Left ventricle myocardium inferior (tissue), 1 donor: ENCODE data around the gene SYNPR. TPM values are rescaled to one million over a fixed set of nuclear protein-coding genes. Genes with fewer than 3 reads are reported as not detected.
"Not testable (repeated sequence)": the region's sequence is repeated elsewhere in the genome, so short reads cannot be mapped to it uniquely, and the experiment has no call there.

Source experiments
- DNase-seq: peaks from one replicate; pipeline ENCODE4 v3.0.0-alpha.2; 2020
- H3K27ac ChIP-seq: fragments of 200-600 bp; replicated peaks from 2 replicates; pipeline ENCODE4 v1.8.0; 2021
- H3K27me3 ChIP-seq: fragments of 200-600 bp; 2 replicates; pipeline ENCODE4 v1.8.0; 2021; ENCODE audit warnings: low read depth
- H3K36me3 ChIP-seq: fragments of 200-600 bp; 2 replicates; pipeline ENCODE4 v1.8.0; 2021
- H3K4me1 ChIP-seq: fragments of 200-600 bp; 2 replicates; pipeline ENCODE4 v1.8.0; 2021
- H3K4me3 ChIP-seq: fragments of 200-600 bp; 2 replicates; pipeline ENCODE4 v1.8.0; 2021; ENCODE audit warnings: mild to moderate bottlenecking, moderate library complexity
- H3K9me3 ChIP-seq: fragments of 200-600 bp; replicated peaks from 2 replicates; pipeline ENCODE4 v1.8.0; 2021
- intact Hi-C: fragments of 100-400 bp; cut with micrococcal nuclease; formaldehyde crosslinking; loops from one replicate; pipeline ENCODE4 v1.11.0; 2022
- total RNA-seq: library from RNA; stranded (reverse); fragmentation: NEBNext Ultra II Directional; extraction: Animal tissue kit (Norgen Biotek cat#: 25700); gene quantifications from one replicate; pipeline ENCODE4 v1.2.1, GENCODE V29; 2021
- TF ChIP-seq, protein P1 (sequence below): fragments of 200-600 bp; IDR thresholded peaks from 2 replicates; pipeline ENCODE4 v1.8.0; 2021; ENCODE audit warnings: antibody characterized with exemption, mild to moderate bottlenecking, borderline replicate concordance
- donor health status: DM: no; HTN: yes; CAD: no; lungs with severe emphysema.

SYNPR gene
- total RNA-seq, 1 donor from 2014 or later, result 0.93 TPM

DNA sequence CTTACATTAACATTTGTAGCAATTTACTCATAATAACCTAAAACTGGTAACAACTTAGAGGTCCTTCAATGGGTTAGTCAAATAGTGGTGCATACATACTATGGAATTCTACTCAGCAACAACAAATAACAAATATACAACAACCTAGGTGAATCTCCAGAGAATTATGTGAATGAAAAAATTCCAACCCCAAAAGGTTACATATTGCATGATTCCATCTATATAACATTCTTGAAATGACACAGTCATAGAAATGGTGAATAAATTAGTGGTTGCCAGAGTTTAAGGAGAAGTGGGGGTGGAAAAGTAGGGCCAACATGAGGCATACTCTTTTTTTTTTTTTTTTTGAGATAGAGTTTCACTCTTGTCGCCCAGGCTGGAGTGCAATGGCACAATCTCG lies 361.7 kb downstream of the SYNPR start:
- no peaks in the 10 kb centered on the region for H3K4me1 ChIP-seq
- DNase-seq, result no peak
- no peaks in the 10 kb centered on the region for H3K36me3 ChIP-seq
- H3K27ac ChIP-seq, result no peak overlapping the region
- H3K27me3 ChIP-seq, result peaks cover 13% of the 10 kb centered on the region
- H3K4me3 ChIP-seq, result no peak overlapping the region
- peaks cover 12% of the 10 kb centered on the region for H3K9me3 ChIP-seq
- TF ChIP-seq, protein P1, sequence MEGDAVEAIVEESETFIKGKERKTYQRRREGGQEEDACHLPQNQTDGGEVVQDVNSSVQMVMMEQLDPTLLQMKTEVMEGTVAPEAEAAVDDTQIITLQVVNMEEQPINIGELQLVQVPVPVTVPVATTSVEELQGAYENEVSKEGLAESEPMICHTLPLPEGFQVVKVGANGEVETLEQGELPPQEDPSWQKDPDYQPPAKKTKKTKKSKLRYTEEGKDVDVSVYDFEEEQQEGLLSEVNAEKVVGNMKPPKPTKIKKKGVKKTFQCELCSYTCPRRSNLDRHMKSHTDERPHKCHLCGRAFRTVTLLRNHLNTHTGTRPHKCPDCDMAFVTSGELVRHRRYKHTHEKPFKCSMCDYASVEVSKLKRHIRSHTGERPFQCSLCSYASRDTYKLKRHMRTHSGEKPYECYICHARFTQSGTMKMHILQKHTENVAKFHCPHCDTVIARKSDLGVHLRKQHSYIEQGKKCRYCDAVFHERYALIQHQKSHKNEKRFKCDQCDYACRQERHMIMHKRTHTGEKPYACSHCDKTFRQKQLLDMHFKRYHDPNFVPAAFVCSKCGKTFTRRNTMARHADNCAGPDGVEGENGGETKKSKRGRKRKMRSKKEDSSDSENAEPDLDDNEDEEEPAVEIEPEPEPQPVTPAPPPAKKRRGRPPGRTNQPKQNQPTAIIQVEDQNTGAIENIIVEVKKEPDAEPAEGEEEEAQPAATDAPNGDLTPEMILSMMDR, result no peak
- intact Hi-C loops, result no loop called here

DNA sequence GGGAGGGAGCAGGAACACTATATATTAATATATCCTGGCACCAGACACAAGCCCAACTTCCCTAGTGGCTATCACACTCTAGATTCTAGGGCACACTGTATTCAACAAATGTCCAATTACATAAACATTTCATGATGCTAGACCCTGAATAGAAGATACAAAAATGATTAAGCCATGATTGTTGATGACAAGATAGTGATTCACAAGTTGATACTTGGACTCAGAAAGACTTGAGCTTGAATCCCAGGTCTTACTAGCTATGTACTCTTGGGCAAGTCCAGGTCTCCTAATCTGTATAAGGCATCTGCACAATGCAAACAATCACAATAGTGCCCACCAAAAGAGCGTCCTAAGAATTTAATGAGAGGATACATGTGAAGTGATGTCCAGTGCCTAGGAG lies 364.4 kb downstream of the SYNPR start:
- intact Hi-C loops, result no loop called here
- Histone ChIP-seq H3K9me3 (no peaks in the 10 kb centered on the region), H3K27ac (no peak overlapping the region), H3K4me3 (no peak overlapping the region), H3K4me1 (no peaks in the 10 kb centered on the region), H3K27me3 (peaks cover 13% of the 10 kb centered on the region), H3K36me3 (no peaks in the 10 kb centered on the region)
- TF ChIP-seq, protein P1, result no peak
- DNase-seq, result no peak

DNA sequence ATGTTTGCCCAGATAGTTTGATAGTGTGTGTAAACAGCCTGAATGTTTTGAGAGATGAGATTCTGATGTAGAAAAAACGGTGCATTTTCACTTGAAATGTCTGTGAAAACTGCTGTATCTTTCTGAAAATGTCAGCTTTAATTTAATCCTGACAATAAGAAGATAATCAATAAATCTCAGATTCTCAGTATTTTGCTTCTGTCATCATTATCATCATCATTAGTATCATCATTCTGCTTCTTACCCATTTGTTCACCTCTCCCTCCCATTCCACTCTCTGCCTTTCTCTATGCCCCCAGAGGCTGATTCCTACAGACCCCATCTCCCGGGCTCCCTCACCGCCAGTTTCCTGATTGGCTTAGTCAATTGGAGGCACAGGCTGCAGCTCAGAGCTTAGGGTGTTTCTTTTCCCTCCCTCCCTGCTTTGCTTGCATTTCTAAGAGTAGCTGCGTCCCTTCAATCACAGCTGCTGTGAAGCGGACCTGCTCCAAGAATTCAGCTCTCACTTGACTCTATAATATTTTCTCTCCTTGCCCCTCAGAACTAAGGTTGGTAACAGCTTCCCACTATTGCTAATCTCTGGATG lies 366.2 kb downstream of the SYNPR start:
- TF ChIP-seq, protein P1, result no peak
- no peaks in the 10 kb centered on the region for H3K9me3 ChIP-seq
- H3K36me3 ChIP-seq, result no peaks in the 10 kb centered on the region
- intact Hi-C loops, result no loop called here
- no peak overlapping the region for H3K27ac ChIP-seq
- H3K27me3 ChIP-seq, result peaks cover 13% of the 10 kb centered on the region
- H3K4me1 ChIP-seq, result no peaks in the 10 kb centered on the region
- no peak for DNase-seq
- H3K4me3 ChIP-seq, result no peak overlapping the region

DNA sequence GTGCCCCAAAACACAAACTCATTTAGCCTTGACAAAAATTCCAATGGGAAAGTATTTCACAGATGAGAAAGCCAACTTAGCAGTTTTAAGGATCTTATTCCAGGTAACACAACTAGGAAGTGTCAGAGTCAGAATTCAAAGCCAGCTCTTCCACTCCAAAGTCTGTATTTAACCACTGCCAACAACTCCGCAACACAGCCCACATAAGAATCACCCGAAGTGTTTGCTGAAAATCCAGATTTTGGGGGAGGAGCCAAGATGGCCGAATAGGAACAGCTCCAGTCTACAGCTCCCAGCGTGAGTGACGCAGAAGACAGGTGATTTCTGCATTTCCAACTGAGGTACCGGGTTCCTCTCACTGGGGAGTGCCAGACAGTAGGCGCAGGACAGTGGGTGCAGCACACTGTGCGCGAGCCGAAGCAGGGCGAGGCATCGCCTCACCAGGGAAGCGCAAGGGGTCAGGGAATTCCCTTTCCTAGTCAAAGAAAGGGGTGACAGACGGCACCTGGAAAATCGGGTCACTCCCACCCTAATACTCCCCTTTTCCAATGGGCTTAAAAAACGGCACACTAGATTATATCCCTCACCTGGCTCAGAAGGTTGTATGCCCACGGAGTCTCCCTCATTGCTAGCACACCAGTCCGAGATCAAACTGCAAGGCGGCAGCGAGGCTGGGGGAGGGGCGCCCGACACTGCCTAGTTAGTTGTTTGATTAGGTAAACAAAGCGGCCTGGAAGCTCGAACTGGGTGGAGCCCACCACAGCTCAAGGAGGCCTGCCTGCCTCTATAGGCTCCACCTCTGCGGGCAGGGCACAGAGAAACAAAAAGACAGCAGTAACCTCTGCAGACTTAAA lies 367.0 kb downstream of the SYNPR start:
- H3K9me3 ChIP-seq, H3K4me3 ChIP-seq, H3K36me3 ChIP-seq, H3K27me3 ChIP-seq, H3K4me1 ChIP-seq, intact Hi-C loops, H3K27ac ChIP-seq, DNase-seq: not testable (repeated sequence)

DNA sequence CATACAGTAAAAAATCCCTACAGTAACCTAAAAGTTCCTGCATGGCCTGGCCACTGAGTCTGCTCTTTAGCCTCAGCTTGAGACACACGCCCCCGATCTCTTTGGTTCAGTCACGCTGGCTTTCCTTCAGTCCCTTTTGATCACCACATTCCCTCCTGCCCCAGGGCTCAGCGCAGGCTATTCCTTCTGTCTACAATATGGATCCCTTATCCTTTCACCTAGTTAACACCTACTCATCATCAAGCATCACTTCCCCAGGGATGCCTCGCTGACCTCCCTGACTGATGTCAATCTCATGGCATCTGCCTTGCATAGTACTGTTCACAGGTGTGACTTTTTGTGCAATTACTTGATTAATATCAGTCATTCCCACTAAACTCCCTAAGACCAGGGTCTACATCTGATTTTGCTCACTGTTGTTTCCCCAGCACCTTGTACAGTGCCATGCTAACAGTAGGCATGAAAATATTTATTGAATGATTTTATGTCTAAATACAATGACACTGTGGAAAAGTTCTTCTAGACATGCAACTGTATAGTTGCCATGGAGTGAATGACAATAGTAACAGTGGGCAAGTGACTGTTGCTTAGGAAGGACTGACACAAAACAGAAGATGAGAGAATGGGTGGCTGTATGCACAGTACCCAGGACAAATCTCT lies 374.1 kb downstream of the SYNPR start, which contains the start of gene SNTN:
Gene SNTN, plus strand, starts transcription at position 610 of the 660 bp plus-strand sequence. Its CDS starts 13 bp downstream, at position 623.
- H3K27ac ChIP-seq, result no peak within 1 kb of the TSS
- no peaks in the 10 kb centered on the region for H3K36me3 ChIP-seq
- TF ChIP-seq, protein P1, result no peak
- H3K4me3 ChIP-seq, result no peak within 1 kb of the TSS
- H3K4me1 ChIP-seq, result no peaks in the 10 kb centered on the region
- no peak for DNase-seq
- intact Hi-C loops, result no loop called here
- H3K9me3 ChIP-seq, result no peaks in the 10 kb centered on the region
- no peaks in the 10 kb centered on the region for H3K27me3 ChIP-seq
